ENCODE data around the gene KCNC1.

Gene KCNC1

DNA sequence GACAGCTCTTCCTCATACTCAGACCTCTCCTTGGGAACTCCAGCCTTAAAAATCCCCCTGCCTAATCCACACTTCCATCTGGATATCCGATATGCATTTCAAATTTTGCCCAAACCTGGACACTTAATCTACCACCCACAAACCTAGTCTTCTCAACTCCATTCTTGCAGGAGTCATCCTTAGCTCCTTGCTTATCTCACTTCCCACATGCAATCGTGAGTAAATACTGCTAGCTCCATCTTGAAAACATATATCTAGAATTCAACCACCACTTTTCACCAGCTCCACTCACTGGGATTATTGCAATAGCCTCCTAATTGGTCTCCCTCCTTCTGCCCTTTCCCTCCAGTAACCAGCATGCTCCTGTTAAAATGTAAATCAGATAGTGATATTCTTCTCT is 17.8 kb upstream of the KCNC1 start:
- DNase-seq (ENCODE audit: low read depth): no peak

DNA sequence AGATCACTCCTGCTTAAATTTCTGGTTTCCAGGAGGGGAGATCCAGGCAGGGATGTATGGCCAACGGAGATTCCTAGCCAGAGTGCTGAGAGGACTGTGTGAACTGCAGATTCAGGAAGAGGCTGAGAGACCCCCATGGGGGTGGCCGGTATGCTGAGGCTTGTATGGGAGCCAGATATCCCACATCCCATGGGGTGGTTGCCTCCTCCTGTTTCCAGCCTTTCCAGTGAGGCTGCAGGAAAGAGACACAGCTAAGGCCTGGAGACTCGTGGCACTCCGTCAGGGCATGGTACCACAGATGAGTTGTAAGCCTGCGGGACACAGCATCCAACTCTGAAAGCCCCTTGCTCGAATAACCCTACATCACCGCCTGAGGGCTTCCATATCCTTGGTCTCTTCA is 16.6 kb upstream of the KCNC1 start:
- no peak for DNase-seq (ENCODE audit: low read depth)

DNA sequence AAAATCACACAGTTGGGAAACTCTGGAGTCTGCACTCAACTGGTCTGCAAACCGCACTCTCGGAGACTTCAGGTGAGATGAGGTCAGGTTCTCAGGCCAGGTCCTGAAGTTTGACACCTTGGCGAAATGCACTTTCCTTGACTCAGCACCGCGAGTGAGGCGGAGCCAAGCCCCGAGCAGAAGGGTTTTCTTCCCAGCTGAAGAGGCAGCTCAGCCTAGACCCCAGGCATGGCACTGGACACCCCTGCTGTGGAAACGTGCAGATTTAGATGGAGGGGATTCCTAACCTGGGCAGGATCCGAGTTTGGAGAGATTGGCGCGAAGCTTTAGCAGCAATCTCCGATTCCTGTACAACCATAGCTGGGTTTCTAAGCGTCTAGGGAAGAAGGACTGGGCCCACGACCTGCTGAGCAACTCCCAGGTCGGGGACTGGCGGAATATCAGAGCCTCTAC is 16.0 kb upstream of the KCNC1 start:
- DNase-seq (ENCODE audit: low read depth): no peak

DNA sequence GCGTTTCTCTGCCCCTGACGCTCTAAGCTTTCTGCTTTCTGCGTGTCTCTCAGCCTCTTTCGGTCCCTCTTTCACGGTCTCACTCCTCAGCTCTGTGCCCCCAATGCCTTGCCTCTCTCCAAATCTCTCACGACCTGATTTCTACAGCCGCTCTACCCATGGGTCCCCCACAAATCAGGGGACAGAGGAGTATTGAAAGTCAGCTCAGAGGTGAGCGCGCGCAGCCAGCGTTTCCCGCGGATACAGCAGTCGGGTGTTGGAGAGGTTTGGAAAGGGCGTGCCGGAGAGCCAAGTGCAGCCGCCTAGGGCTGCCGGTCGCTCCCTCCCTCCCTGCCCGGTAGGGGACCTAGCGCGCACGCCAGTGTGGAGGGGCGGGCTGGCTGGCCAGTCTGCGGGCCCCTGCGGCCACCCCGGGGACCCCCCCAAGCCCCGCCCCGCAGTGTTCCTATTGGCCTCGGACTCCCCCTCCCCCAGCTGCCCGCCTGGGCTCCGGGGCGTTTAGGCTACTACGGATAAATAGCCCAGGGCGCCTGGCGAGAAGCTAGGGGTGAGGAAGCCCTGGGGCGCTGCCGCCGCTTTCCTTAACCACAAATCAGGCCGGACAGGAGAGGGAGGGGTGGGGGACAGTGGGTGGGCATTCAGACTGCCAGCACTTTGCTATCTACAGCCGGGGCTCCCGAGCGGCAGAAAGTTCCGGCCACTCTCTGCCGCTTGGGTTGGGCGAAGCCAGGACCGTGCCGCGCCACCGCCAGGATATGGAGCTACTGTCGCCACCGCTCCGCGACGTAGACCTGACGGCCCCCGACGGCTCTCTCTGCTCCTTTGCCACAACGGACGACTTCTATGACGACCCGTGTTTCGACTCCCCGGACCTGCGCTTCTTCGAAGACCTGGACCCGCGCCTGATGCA is 15.3 kb upstream of the KCNC1 start, which contains the start of gene MYOD1:
MYOD1 (plus strand) TSS at position 544 of the 910 bp plus-strand sequence; CDS start at position 756, 212 bp downstream.
- no peak for DNase-seq (ENCODE audit: low read depth)

DNA sequence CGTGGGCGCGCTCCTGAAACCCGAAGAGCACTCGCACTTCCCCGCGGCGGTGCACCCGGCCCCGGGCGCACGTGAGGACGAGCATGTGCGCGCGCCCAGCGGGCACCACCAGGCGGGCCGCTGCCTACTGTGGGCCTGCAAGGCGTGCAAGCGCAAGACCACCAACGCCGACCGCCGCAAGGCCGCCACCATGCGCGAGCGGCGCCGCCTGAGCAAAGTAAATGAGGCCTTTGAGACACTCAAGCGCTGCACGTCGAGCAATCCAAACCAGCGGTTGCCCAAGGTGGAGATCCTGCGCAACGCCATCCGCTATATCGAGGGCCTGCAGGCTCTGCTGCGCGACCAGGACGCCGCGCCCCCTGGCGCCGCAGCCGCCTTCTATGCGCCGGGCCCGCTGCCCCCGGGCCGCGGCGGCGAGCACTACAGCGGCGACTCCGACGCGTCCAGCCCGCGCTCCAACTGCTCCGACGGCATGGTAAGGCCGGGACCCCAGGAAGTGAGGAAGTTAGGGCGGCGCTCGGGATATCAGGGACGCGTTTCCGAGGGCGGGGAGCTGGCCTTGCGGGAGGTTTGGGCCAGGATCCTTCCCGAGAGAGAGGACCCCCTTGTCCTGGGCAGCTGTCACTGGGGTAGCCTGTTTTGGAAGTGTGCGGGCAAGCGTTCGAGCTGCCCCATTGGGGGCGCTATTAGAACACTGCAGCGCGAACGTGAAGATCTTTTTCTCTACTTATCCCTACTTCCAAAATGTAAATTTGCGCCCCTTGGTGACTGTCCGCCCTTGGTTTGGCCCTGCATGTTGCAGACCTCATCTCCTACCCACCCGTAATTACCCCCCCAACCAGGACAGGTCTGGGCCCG is 14.4 kb upstream of the KCNC1 start:
- DNase-seq (ENCODE audit: low read depth): no peak

DNA sequence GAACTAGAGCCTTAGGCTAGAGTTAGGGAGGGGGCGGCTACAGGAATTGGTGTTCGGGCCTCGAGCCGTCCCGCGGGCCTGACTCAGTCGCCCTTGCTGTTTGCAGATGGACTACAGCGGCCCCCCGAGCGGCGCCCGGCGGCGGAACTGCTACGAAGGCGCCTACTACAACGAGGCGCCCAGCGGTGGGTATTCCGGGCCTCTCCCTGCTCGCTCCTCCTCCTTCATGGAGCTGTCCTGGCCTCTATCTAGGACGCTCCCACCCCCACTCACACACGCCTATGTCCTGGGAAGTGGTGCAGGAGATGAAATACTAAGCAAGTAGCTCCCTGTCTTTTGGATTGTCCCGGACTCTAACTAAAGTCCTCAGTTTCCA is 13.8 kb upstream of the KCNC1 start:
- DNase-seq (ENCODE audit: low read depth): no peak

DNA sequence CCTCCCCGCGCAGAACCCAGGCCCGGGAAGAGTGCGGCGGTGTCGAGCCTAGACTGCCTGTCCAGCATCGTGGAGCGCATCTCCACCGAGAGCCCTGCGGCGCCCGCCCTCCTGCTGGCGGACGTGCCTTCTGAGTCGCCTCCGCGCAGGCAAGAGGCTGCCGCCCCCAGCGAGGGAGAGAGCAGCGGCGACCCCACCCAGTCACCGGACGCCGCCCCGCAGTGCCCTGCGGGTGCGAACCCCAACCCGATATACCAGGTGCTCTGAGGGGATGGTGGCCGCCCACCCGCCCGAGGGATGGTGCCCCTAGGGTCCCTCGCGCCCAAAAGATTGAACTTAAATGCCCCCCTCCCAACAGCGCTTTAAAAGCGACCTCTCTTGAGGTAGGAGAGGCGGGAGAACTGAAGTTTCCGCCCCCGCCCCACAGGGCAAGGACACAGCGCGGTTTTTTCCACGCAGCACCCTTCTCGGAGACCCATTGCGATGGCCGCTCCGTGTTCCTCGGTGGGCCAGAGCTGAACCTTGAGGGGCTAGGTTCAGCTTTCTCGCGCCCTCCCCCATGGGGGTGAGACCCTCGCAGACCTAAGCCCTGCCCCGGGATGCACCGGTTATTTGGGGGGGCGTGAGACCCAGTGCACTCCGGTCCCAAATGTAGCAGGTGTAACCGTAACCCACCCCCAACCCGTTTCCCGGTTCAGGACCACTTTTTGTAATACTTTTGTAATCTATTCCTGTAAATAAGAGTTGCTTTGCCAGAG is 13.2 kb upstream of the KCNC1 start:
- DNase-seq (ENCODE audit: low read depth): no peak

DNA sequence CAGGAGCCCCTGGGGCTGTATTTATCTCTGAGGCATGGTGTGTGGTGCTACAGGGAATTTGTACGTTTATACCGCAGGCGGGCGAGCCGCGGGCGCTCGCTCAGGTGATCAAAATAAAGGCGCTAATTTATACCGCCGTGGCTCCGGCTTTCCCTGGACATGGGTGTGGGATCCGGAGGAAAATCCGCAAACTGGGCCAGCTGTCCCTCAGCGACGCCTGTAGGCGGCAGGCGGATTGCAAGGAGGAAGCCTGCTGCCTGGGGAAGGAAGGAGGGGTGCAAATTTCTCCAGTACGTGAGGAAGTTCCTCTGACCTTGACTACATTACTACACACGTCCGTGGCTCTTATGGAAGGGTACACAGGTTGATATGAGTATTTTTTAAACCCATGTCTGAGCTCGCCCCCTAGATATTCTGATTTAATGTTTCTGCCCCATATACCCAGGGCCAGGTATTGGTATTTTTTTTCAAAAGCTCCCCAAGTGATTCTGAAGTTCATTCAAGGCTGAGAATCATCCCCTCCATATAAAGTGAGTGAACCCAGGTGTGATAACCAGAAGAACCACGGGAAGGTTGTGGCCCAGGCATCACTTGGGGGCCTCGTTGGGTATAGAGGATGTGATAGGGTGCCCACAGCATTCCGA is 12.5 kb upstream of the KCNC1 start:
- DNase-seq (ENCODE audit: low read depth): no peak

DNA sequence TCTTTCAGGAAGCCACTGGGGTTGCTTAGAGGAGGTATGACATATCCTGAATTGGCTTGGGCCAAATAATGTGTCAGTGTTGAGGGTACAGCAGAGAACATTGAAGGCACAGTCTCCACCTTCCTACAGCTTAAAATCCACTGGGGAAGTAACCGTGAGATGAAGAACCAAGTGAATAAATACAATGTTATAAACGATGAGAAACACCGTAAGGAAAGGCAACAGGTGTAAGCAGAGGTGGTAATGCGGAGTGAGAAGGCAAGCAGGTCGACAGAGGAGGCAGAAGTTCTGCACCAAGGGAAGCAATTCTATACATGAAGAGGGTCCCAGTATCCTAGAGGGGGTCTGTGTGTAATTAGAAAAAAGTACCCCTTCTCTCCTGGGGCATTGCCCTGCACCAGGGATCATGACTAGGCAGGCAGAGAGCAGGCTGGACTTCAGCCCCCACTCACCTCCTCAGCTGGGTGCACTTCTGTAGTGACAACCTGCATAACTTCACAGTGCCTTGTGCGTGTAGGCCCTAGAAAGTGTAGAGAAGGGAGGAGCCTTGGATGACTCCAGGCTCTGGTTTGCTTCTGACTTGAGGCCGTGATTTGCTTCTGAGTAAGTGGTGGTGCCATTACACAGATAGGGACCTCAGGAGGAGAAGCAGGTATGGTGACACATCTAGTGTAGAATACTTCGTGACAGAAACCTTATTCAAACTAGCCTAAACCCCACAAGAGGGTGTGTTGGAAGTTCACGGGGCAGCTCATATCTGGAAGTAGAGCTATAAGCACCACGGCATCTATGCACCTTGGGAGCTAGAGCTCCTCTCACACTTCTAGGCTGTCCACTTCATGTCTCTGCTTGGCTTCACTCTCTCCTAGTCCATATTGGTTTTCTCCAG is 10.3 kb upstream of the KCNC1 start:
- DNase-seq (ENCODE audit: low read depth): no peak

DNA sequence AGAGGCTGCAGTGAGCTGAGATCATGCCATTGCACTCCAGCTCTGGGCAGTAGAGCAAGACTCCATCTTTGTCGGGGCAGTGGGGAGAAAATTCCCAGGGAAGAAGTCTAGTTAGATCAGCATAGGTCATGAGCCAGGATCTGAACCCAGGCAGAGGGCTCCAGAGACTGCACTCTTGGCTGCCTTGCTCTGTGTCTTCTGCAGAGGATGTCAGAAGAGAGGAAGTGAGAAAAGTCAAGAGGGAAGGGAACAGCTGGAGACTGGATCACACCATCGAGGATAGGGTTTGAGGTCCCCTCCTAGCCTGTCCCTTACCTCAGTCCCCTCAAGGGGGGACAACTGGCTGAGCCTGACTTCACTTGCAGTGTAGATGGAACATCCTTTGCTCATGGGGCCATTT is 9.4 kb upstream of the KCNC1 start:
- no peak for DNase-seq (ENCODE audit: low read depth)

DNA sequence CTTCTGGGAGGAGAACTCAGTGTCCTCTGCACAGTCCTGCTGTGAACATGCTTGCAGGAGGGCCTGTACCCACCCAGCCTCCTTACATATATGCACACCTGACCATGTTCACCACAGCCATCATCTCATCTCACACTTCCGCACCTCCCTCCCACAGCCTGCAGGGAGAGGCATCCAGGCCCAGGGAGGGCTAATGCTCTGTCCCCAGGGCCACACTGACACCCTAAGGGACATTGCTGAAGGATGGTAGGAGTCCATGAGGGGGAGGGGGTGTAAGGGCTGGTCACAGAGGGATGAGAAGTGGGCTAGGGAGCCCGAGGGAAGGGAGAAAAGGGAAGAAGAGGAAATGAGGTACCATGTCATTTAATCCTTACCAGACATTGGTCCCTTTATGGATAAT is 4.4 kb upstream of the KCNC1 start:
- no peak for DNase-seq (ENCODE audit: low read depth)

DNA sequence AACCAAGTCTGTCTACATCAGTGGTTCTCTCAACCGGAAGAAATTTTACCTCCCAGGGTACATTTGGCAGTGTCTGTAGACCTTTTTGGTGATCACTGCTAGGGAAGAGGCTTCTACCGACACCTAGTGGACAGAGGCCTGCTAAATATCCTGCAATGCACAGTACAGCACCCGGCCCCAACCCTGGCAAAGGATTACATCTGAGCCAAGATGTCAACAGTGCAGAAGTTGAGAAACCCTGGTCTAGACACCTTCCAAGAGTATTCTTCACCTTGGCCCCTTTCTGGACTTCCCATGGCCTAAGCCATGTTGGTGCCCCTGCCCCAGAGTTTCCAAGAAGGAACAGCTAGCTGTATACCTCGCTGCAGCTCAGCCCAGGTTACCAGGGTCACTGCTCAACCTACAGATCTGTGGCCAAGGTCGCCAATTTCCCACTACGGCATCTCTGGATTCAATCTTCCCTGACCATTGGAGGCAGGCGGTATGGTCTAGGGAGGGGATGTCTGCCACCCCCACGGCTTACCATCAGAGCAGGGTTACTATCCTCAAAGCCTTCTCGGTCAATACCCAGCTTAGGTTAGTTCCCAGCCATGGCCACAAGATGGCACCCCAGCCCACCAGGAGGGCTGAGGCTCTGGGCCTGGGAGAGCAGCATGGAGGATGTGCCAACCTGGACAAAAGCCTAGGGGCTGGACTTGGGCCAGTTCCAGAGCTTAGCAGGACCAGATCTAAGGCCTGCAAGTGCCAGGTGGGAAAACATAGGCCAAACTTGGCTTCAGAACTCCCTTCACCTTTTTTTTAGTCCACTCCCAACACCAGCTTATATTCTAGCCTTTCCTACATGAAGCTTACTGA is 3.7 kb upstream of the KCNC1 start:
- DNase-seq (ENCODE audit: low read depth): no peak

DNA sequence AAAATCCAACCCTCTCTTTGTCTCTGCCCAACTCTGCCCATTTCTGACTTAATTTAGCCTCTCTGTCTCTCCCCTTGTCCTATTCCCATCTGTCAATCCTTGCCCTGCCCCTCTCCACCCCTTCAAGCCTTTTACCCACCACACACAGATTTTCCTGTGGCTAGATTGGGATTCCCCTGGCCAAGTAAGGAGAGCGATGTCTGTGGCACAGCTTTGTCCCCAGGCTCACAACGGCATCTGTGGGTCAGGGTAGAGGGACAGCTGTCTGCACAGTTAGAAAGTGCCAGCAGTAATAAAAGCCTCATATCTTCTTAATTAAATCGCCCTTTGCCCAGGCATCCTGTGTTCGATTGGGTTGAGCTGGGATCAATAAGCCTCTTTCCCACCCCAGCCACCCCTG is 1.3 kb upstream of the KCNC1 start:
- DNase-seq (ENCODE audit: low read depth): no peak

DNA sequence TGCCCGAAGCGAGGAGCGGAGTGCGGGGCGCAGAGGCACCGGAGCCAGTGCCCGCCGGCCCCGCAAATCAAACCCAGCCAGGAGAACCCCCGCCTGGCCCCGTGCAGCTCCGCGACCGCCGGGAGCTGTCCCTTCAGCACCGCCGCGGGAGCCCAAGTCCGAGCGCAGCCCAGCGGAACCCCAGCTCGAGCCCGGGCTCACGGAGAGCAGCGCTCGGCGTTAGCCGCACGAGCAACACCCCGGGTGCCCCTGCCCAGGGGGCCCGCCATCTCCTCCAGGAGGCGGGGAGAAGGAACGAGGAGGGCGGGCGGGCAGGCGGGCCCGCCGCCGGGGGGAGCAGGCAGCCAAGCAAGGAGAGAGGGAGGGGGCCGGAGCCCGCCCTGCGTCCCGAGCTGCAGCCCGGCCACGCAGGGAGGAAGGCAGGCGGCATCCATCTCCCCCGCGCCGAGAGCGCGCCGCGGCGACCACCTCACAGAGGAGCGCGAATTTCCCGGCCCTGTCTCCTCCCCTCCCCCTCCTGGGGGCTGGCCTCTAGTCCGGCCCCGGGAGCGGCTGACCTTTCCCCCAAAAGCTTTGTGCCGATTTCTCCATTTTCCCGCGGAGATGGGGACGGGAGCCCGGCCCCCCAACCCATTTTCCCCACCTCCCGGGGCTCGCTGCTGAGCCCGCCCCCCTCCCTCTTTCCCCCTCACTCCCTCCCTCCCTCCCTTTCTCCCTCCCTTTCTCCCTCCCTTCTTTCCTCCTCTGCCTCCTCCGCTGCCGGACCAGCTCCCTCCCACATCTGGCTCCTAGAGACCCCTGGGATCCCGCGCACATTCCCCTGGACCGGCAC is 621 bp downstream of the KCNC1 start:
- DNase-seq (ENCODE audit: low read depth): no peak

DNA sequence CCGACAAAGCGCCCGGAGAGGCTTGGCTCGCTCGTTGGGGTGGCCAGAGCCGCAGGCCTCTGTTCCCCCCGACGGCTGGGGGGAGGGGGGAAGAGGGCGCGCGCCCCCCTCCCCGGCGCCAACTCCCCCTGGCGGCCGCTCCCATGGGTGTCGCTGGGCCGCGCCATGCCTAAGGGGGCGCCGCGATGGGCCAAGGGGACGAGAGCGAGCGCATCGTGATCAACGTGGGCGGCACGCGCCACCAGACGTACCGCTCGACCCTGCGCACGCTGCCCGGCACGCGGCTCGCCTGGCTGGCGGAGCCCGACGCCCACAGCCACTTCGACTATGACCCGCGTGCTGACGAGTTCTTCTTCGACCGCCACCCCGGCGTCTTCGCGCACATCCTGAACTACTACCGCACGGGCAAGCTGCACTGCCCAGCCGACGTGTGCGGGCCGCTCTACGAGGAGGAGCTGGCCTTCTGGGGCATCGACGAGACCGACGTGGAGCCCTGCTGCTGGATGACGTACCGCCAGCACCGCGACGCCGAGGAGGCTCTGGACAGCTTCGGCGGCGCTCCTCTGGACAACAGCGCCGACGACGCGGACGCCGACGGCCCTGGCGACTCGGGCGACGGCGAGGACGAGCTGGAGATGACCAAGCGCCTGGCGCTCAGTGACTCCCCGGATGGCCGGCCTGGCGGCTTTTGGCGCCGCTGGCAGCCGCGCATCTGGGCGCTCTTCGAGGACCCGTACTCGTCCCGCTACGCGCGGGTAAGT is 1.4 kb downstream of the KCNC1 start:
- no peak for DNase-seq (ENCODE audit: low read depth)

DNA sequence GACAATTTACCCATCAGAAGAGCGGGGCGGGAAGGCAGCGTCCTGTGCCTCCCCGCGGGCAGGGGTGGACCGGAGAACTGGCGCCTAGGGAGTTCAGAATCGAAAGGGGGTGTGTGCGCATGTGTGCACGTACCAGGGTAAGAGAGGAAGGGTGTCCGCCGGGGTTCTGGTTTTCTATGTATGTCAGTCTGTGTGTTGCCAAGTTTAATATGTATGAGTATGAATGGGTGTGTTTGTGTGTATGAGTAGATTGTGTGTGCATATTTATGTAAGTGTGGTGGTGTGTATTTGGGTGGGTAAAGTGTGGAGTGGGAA is 2.0 kb downstream of the KCNC1 start:
- DNase-seq (ENCODE audit: low read depth): no peak

DNA sequence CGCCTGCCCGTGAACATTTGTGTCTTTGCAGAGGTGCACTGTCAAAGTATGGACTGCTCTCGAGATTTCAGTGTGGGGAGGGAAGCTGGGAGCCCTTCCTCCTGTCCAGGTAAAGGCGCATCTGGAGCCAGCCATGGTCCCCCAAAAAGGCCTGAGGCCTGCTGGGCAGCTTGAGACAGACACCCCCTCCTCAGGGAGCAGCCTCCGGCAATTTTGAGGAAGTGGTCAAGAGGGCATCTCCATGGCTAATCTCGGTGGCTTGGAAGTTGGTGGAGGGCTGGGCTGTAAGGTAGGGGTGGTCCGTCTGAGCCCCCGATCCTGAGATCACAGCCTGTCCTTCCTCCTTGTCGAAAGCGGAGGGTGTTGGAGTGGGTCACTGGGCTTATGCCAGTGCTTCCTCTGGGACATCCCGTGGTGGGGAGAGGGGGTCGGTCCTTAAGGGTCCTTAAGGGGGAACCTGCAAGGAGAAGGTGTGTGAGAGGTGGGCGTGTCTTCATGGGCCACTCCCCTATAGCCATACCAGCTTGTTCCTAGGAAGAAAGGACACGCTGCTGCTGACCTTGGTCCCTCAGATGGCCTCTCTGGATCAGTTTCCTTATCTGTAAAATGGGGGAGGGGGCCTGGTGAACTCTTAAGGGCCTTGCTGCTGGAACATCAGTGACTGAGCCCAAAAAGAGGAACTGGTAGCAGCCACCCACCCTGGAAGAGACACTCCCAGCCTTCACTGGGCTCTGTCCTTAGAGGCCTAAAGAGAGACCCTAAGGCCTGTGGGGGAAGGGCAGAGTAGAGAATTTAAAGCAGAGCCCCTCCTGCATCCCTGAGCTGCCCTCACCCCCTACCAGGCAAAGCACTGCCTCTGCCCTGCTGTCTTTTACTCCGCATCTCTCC is 2.6 kb downstream of the KCNC1 start:
- no peak for DNase-seq (ENCODE audit: low read depth)

Data from non-pigmented ciliary epithelial cell (primary cell).